ENCODE results near the gene KAT6B. TPM values are rescaled to one million over a fixed set of nuclear protein-coding genes. Genes with fewer than 3 reads are reported as not detected.
A peak's percentile ranks its signal among the peaks of the same experiment; 100 is the strongest.

The KAT6B gene
- total RNA-seq, 1 donor from 2014 or later, result 21.7 TPM

GRCh38 chr10:75057680-75058079 lies 231.3 kb downstream of the KAT6B start:
- H3K27ac ChIP-seq (ENCODE audit: low read depth, low read length), result no peak overlapping the region
- no peaks in the 10 kb centered on the region for H4K20me1 ChIP-seq (ENCODE audit: insufficient read depth, low read length)
- H3K27me3 ChIP-seq (ENCODE audit: insufficient read depth, low read length), result no peaks in the 10 kb centered on the region
- no peaks in the 10 kb centered on the region for H3K36me3 Mint-ChIP-seq (ENCODE audit: low read depth, unreplicated experiment)
- TF ChIP-seq EZH2 (IDR thresholded peaks at IDR 0.05; ENCODE audit: insufficient read depth, low read length) (no peak), CTCF (IDR thresholded peaks at IDR 0.05; ENCODE audit: insufficient read depth, low read depth, low read length) (no peak)
- no peak overlapping the region for H3K4me3 Mint-ChIP-seq (ENCODE audit: unreplicated experiment)
- H3K9me3 Mint-ChIP-seq (ENCODE audit: unreplicated experiment), result peaks cover 2% of the 10 kb centered on the region
- DNase-seq (ENCODE audit: low read depth) (no peak), FAIRE-seq (no peak)
- H3K36me3 ChIP-seq (ENCODE audit: insufficient read depth, low read length), result no peaks in the 10 kb centered on the region
- H3K9ac ChIP-seq (ENCODE audit: low read length), result no peak overlapping the region
- H2AFZ ChIP-seq (ENCODE audit: low read depth, low read length), result no peak overlapping the region
- H3K9me3 ChIP-seq (ENCODE audit: insufficient read depth, low read depth, low read length), result no peaks in the 10 kb centered on the region
- H3K27me3 Mint-ChIP-seq (ENCODE audit: low read depth, unreplicated experiment), result peaks cover 5% of the 10 kb centered on the region
- H3K27ac Mint-ChIP-seq (ENCODE audit: unreplicated experiment), result no peak overlapping the region
- no peak overlapping the region for H3K4me3 ChIP-seq (ENCODE audit: insufficient read depth, low read depth, low read length)
- no peaks in the 10 kb centered on the region for H3K4me1 ChIP-seq (ENCODE audit: insufficient read depth, low read length)
- no peaks in the 10 kb centered on the region for H3K4me1 Mint-ChIP-seq (ENCODE audit: low read depth, unreplicated experiment)
- no peaks in the 10 kb centered on the region for H3K79me2 ChIP-seq (ENCODE audit: insufficient read depth, low read length)
- H3K4me2 ChIP-seq (ENCODE audit: low read length), result no peak overlapping the region

DNA sequence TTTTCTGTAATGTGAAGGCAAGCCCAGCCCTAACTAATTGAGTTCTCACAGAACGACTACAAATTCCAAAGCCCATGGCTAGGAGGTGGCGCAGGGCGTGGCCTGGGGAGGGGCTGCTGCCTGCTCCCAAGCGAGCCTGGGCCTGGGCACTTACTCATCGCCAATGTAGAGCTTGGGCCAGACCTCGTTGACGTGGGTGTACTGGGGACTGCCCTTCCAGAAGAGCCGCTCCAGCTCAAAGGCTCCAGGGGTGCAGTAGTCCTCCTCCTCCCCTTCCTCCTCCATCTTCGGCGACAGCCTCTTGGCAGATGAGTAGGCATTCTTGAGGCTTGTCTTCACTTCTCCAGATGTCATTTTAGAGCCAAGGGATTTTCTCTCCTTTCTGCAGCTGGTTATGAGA lies 231.8 kb downstream of the KAT6B start:
- H3K4me2 ChIP-seq (ENCODE audit: low read length), result no peak overlapping the region
- H2AFZ ChIP-seq (ENCODE audit: low read depth, low read length), result no peak overlapping the region
- H3K27me3 Mint-ChIP-seq (ENCODE audit: low read depth, unreplicated experiment), result peaks cover 4% of the 10 kb centered on the region
- H4K20me1 ChIP-seq (ENCODE audit: insufficient read depth, low read length), result no peaks in the 10 kb centered on the region
- H3K27me3 ChIP-seq (ENCODE audit: insufficient read depth, low read length), result no peaks in the 10 kb centered on the region
- H3K36me3 ChIP-seq (ENCODE audit: insufficient read depth, low read length), result no peaks in the 10 kb centered on the region
- no peak for FAIRE-seq
- H3K4me3 Mint-ChIP-seq (ENCODE audit: unreplicated experiment), result no peak overlapping the region
- H3K9me3 Mint-ChIP-seq (ENCODE audit: unreplicated experiment), result peaks cover 2% of the 10 kb centered on the region
- no peak for TF ChIP-seq EZH2 (IDR thresholded peaks at IDR 0.05; ENCODE audit: insufficient read depth, low read length)
- TF ChIP-seq CTCF (IDR thresholded peaks at IDR 0.05; ENCODE audit: insufficient read depth, low read depth, low read length), result no peak
- DNase-seq (ENCODE audit: low read depth), result peak; percentile 37
- H3K4me1 ChIP-seq (ENCODE audit: insufficient read depth, low read length), result no peaks in the 10 kb centered on the region
- H3K4me3 ChIP-seq (ENCODE audit: insufficient read depth, low read depth, low read length), result no peak overlapping the region
- no peak overlapping the region for H3K27ac Mint-ChIP-seq (ENCODE audit: unreplicated experiment)
- H3K4me1 Mint-ChIP-seq (ENCODE audit: low read depth, unreplicated experiment), result no peaks in the 10 kb centered on the region
- no peak overlapping the region for H3K27ac ChIP-seq (ENCODE audit: low read depth, low read length)
- H3K9me3 ChIP-seq (ENCODE audit: insufficient read depth, low read depth, low read length), result no peaks in the 10 kb centered on the region
- no peak overlapping the region for H3K9ac ChIP-seq (ENCODE audit: low read length)
- H3K79me2 ChIP-seq (ENCODE audit: insufficient read depth, low read length), result no peaks in the 10 kb centered on the region
- no peaks in the 10 kb centered on the region for H3K36me3 Mint-ChIP-seq (ENCODE audit: low read depth, unreplicated experiment)

- H3K27me3 Mint-ChIP-seq (ENCODE audit: low read depth, unreplicated experiment), result no peaks in the 10 kb centered on the region
- Histone ChIP-seq H3K9me3 (ENCODE audit: insufficient read depth, low read depth, low read length) (no peaks in the 10 kb centered on the region), H3K36me3 (ENCODE audit: insufficient read depth, low read length) (no peaks in the 10 kb centered on the region), H3K27ac (ENCODE audit: low read depth, low read length) (peak overlapping the region; percentile 23), H3K4me1 (ENCODE audit: insufficient read depth, low read length) (no peaks in the 10 kb centered on the region), H3K79me2 (ENCODE audit: insufficient read depth, low read length) (no peaks in the 10 kb centered on the region), H3K4me2 (ENCODE audit: low read length) (peak overlapping the region; percentile 23), H3K4me3 (ENCODE audit: insufficient read depth, low read depth, low read length) (no peak overlapping the region), H2AFZ (ENCODE audit: low read depth, low read length) (peak overlapping the region; percentile 66), H3K27me3 (ENCODE audit: insufficient read depth, low read length) (no peaks in the 10 kb centered on the region), H3K9ac (ENCODE audit: low read length) (no peak overlapping the region), H4K20me1 (ENCODE audit: insufficient read depth, low read length) (no peaks in the 10 kb centered on the region)
- no peak overlapping the region for H3K4me3 Mint-ChIP-seq (ENCODE audit: unreplicated experiment)
- H3K36me3 Mint-ChIP-seq (ENCODE audit: low read depth, unreplicated experiment), result no peaks in the 10 kb centered on the region
- DNase-seq (ENCODE audit: low read depth) (no peak), FAIRE-seq (no peak)
- peaks cover 2% of the 10 kb centered on the region for H3K9me3 Mint-ChIP-seq (ENCODE audit: unreplicated experiment)
- no peak for TF ChIP-seq CTCF (IDR thresholded peaks at IDR 0.05; ENCODE audit: insufficient read depth, low read depth, low read length)
- TF ChIP-seq EZH2 (IDR thresholded peaks at IDR 0.05; ENCODE audit: insufficient read depth, low read length), result no peak
- no peak overlapping the region for H3K27ac Mint-ChIP-seq (ENCODE audit: unreplicated experiment)
- H3K4me1 Mint-ChIP-seq (ENCODE audit: low read depth, unreplicated experiment), result no peaks in the 10 kb centered on the region
These were observed 235.5 kb downstream of the KAT6B start for GRCh38 chr10:75061709-75062505.

Data from astrocyte (in vitro differentiated cells and primary cell).